ENCODE data around the gene CALHM6. TPM values are rescaled to one million over a fixed set of nuclear protein-coding genes. Genes with fewer than 3 reads are reported as not detected.

Gene CALHM6
- total RNA-seq, 1 experiment from 2014 or later = 0.44 TPM

DNA sequence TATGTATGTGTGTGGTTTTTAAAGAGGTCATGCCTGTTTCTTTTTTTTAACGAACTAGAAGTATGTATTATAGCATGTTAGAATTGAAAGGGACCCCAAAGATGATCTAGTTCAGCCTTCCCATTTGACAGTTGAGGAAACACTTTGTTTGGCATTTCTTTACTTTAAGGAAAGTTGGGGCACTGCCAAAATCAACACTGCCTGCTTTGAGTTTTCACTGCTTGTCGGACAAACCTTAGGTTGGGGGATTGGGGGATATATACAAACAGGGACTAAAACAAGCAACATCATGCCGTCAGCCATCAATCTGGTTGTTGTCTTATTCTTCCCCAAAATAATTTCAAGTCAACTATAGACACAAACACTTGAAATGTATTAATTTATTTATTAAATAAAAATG lies 14.1 kb upstream of the CALHM6 start:
- Mint-ChIP-seq H3K4me3 (no peak overlapping the region), H3K4me1 (peaks cover 28% of the 10 kb centered on the region), H3K9me3 (no peaks in the 10 kb centered on the region), H3K36me3 (no peaks in the 10 kb centered on the region), H3K27ac (no peak overlapping the region), H3K27me3 (ENCODE audit: low read depth) (no peaks in the 10 kb centered on the region; the same call in 1 of the 2 replicates)
- no peak for TF ChIP-seq ESRRA (CRISPR knock-in tag; IDR thresholded peaks at IDR 0.05; ENCODE audit: borderline replicate concordance)
- no peak for TF ChIP-seq ZNF396 (CRISPR knock-in tag; IDR thresholded peaks at IDR 0.05; ENCODE audit: borderline replicate concordance)
- no peak for TF ChIP-seq SMAD4 (CRISPR knock-in tag; IDR thresholded peaks at IDR 0.05)
- TF ChIP-seq GRHL2 (CRISPR knock-in tag; IDR thresholded peaks at IDR 0.05; ENCODE audit: insufficient replicate concordance, severe bottlenecking) = no peak
- TF ChIP-seq, protein P1, sequence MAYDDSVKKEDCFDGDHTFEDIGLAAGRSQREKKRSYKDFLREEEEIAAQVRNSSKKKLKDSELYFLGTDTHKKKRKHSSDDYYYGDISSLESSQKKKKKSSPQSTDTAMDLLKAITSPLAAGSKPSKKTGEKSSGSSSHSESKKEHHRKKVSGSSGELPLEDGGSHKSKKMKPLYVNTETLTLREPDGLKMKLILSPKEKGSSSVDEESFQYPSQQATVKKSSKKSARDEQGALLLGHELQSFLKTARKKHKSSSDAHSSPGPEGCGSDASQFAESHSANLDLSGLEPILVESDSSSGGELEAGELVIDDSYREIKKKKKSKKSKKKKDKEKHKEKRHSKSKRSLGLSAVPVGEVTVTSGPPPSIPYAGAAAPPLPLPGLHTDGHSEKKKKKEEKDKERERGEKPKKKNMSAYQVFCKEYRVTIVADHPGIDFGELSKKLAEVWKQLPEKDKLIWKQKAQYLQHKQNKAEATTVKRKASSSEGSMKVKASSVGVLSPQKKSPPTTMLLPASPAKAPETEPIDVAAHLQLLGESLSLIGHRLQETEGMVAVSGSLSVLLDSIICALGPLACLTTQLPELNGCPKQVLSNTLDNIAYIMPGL (CRISPR knock-in tag; IDR thresholded peaks at IDR 0.05) = no peak
- TF ChIP-seq, protein P2, sequence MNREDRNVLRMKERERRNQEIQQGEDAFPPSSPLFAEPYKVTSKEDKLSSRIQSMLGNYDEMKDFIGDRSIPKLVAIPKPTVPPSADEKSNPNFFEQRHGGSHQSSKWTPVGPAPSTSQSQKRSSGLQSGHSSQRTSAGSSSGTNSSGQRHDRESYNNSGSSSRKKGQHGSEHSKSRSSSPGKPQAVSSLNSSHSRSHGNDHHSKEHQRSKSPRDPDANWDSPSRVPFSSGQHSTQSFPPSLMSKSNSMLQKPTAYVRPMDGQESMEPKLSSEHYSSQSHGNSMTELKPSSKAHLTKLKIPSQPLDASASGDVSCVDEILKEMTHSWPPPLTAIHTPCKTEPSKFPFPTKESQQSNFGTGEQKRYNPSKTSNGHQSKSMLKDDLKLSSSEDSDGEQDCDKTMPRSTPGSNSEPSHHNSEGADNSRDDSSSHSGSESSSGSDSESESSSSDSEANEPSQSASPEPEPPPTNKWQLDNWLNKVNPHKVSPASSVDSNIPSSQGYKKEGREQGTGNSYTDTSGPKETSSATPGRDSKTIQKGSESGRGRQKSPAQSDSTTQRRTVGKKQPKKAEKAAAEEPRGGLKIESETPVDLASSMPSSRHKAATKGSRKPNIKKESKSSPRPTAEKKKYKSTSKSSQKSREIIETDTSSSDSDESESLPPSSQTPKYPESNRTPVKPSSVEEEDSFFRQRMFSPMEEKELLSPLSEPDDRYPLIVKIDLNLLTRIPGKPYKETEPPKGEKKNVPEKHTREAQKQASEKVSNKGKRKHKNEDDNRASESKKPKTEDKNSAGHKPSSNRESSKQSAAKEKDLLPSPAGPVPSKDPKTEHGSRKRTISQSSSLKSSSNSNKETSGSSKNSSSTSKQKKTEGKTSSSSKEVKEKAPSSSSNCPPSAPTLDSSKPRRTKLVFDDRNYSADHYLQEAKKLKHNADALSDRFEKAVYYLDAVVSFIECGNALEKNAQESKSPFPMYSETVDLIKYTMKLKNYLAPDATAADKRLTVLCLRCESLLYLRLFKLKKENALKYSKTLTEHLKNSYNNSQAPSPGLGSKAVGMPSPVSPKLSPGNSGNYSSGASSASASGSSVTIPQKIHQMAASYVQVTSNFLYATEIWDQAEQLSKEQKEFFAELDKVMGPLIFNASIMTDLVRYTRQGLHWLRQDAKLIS (CRISPR knock-in tag; IDR thresholded peaks at IDR 0.05; ENCODE audit: borderline replicate concordance) = no peak
- TF ChIP-seq, protein P3, sequence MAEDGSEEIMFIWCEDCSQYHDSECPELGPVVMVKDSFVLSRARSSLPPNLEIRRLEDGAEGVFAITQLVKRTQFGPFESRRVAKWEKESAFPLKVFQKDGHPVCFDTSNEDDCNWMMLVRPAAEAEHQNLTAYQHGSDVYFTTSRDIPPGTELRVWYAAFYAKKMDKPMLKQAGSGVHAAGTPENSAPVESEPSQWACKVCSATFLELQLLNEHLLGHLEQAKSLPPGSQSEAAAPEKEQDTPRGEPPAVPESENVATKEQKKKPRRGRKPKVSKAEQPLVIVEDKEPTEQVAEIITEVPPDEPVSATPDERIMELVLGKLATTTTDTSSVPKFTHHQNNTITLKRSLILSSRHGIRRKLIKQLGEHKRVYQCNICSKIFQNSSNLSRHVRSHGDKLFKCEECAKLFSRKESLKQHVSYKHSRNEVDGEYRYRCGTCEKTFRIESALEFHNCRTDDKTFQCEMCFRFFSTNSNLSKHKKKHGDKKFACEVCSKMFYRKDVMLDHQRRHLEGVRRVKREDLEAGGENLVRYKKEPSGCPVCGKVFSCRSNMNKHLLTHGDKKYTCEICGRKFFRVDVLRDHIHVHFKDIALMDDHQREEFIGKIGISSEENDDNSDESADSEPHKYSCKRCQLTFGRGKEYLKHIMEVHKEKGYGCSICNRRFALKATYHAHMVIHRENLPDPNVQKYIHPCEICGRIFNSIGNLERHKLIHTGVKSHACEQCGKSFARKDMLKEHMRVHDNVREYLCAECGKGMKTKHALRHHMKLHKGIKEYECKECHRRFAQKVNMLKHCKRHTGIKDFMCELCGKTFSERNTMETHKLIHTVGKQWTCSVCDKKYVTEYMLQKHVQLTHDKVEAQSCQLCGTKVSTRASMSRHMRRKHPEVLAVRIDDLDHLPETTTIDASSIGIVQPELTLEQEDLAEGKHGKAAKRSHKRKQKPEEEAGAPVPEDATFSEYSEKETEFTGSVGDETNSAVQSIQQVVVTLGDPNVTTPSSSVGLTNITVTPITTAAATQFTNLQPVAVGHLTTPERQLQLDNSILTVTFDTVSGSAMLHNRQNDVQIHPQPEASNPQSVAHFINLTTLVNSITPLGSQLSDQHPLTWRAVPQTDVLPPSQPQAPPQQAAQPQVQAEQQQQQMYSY (CRISPR knock-in tag; IDR thresholded peaks at IDR 0.05) = no peak
- TF ChIP-seq JAZF1 (CRISPR knock-in tag; IDR thresholded peaks at IDR 0.05) = no peak
- TF ChIP-seq ELF4 (CRISPR knock-in tag; IDR thresholded peaks at IDR 0.05; ENCODE audit: low read depth) = no peak
- DNase-seq (ENCODE audit: low spot score) (no peak), ATAC-seq (no peak)
- POLR2A ChIA-PET = interaction anchor here (0.7 kb wide), 2 partner anchors 12 to 61 kb away, joined by 3 read pairs; no protein-coding TSS in a partner anchor
- CTCF ChIA-PET = interaction anchor here (1.9 to 3.3 kb wide), 2 partner anchors 159 kb away, joined by 6 to 21 read pairs; no protein-coding TSS in a partner anchor

DNA sequence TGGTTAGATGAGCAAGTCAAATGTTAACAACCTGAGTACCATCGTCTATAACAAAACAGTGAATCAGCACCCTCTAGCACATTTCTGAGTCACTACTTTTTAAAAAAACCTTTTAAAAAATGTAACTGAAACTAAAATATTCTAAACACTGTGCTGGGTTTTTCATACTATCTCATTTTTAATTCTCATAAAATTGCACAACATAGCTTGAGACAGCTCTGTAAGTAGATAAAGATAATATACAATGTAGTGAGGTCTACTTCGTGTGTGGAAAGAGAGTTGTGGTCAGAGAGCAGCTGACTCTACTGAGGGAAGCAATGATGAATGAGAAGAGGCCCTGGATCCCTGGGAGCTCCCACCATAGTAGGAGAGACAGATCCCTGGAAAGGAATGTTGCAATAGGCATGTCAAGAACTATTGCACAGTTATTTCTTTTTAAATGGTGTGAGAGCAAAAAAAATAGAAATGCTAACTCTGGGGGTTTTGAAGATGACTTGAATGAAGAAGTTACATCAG lies 13.6 kb upstream of the CALHM6 start:
- CTCF ChIA-PET = interaction anchor here (1.9 kb wide), 1 partner anchor 159 kb away, joined by 6 read pairs; no protein-coding TSS in a partner anchor
- no peak overlapping the region for H3K27ac Mint-ChIP-seq
- peaks cover 23% of the 10 kb centered on the region for H3K4me1 Mint-ChIP-seq
- no peak for ATAC-seq
- DNase-seq (ENCODE audit: low spot score) = no peak
- H3K27me3 Mint-ChIP-seq (ENCODE audit: low read depth) = no peaks in the 10 kb centered on the region; the same call in 1 of the 2 replicates
- TF ChIP-seq ZNF121 (CRISPR knock-in tag; IDR thresholded peaks at IDR 0.05) (no peak), SMAD3 (CRISPR knock-in tag; IDR thresholded peaks at IDR 0.05; ENCODE audit: borderline replicate concordance) (no peak)
- TF ChIP-seq, protein P4, sequence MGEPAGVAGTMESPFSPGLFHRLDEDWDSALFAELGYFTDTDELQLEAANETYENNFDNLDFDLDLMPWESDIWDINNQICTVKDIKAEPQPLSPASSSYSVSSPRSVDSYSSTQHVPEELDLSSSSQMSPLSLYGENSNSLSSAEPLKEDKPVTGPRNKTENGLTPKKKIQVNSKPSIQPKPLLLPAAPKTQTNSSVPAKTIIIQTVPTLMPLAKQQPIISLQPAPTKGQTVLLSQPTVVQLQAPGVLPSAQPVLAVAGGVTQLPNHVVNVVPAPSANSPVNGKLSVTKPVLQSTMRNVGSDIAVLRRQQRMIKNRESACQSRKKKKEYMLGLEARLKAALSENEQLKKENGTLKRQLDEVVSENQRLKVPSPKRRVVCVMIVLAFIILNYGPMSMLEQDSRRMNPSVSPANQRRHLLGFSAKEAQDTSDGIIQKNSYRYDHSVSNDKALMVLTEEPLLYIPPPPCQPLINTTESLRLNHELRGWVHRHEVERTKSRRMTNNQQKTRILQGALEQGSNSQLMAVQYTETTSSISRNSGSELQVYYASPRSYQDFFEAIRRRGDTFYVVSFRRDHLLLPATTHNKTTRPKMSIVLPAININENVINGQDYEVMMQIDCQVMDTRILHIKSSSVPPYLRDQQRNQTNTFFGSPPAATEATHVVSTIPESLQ (CRISPR knock-in tag; IDR thresholded peaks at IDR 0.05) = no peak
- POLR2A ChIA-PET = no interaction called here
- H3K36me3 Mint-ChIP-seq = no peaks in the 10 kb centered on the region
- H3K4me3 Mint-ChIP-seq = no peak overlapping the region
- H3K9me3 Mint-ChIP-seq = no peaks in the 10 kb centered on the region
